NCI-H2107 (cell line): Measurements from ENCODE around the gene TUBB4B.
"Not testable (repeated sequence)": the region's sequence is repeated elsewhere in the genome, so short reads cannot be mapped to it uniquely, and the experiment has no call there.

Source experiments
- DNase-seq: peaks from one replicate; lab custom pipeline; 2025; lab: John Stamatoyannopoulos, UW

TUBB4B gene

DNA sequence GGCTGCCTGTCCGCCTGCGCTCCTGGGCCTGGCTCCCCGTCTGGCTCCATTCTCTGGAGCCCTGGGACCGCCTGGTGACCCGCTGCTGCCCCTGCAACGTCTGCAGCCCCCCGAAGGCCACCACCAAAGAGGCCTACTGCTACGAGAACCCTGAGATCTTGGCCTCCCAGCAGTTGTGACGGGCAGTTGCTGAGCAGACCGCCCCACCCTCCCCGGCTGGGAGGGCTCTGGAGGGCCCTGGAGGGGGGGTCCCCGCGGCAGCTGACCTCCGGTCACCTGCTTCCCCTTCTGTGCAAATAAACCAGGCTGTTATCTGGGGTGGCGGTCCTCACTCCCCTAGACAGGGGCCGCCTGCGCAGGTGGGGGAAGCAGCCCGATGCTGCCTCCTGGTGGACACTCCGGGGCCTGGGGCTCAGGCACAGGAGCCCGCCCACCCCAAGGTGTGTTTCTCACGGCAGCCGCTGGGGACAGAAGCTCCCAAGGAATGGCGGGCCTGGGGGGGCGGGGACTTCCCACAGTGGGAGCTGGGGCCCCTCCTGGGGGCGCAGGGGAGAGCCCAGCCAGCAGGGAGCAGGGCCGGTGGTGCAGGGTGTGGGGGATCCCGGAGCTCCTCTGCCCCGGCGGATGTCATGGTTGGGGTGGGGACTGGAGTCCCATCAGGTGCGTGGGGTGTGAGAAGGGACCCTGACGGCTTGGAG lies 4.7 kb upstream of the TUBB4B start:
- DNase-seq: peak; percentile 95

DNA sequence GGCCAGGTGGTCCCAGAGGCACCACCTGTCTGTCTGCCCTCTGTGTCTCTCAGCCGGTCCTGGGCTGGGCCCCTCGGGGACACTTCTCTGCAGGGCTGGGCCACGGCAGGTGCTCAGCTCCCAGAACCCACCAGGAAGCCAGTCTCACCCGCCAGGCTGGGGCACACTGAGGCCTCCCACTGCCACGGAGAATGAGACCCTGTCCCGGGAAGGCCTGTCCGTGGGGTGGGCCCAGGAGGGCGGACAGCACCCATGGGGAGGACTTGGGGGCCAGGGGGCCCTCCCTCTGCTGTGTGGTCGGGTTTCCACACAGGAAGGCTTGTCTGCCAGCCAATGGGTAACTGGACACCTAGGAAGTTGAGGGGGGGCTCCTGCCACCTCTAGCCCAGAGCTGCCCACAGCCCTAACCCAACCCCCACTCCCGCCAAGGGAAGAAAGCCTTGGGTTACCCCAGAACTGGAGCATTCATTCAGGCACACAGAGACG lies 4.1 kb upstream of the TUBB4B start:
- DNase-seq: peak; percentile 75

DNA sequence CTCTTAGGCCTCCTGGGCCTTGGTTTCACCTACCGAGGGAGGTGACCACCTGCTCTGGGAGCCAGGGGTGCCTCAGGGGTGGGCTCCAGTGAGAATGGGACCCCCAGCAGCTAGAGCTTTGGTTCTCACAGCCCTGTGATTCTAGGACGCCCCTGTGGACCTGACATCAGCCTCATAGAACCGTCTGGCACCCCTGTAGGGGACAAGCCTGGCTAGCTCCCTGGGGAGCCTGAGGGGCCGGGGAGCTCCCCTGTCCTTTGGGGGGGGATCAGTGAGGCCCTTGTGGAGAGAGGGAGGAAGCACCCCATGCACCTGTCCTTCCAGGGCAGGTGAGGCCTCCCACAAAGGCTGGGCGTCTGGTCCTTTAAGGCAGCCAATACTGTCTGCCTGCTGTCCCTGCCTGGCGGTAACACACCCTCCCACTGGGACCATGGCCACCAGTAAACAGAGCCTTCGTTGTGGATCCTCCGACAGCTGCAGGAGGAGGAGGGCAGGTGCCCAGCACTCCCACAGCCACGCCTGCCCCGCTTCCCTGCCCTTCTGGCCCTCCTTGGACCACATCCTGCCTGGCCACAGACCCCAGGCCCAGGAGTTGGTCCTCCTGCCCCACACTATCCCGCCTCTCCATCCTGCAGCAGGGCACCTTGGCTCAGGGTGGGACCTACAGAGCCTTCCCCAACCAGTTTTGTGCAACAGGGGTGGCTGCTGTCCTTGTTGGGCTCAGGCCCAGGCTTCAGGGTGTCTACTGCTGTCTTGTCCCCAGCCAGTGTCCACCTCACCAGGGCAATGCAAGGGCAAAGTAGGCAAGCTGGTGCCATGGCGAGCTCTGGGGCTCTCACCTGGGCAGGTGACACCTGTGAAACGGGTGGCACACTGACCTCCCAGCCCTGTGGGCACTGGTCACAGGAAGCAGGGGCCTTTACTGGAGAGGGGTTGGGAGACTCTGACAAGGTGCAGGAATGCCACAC lies 3.0 kb upstream of the TUBB4B start:
- peak; percentile 79 for DNase-seq

DNA sequence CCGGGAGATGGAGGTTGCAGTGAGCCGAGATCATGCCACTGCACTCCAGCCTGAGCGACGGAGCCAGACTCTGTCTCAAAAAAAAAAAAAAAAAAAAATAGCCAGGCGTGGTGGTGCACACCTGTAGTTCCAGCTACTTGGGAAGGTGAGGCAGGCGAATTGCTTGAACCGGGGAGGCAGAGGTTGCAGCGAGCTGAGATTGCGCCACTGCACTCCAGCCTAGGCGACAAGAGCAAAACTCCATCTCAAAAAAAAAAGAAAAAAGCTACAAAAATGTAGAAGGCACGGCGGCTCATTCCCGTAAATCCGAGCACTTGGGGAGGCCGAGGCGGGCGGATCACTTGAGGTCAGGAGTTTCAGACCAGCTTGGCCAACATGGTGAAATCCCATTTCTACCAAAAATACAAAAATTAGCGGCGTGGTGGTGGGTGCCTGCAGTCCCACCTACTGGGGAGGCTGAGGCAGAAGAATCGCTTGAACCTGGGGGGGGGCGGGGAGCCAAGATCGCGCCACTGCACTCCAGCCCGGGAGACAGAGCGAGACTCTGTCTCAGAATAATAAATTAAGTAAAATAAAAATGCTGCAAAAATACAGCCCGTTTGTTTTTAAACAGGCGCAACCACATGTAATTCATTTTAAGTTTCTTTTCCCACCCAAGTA lies 1.4 kb upstream of the TUBB4B start:
- not testable (repeated sequence) for DNase-seq

DNA sequence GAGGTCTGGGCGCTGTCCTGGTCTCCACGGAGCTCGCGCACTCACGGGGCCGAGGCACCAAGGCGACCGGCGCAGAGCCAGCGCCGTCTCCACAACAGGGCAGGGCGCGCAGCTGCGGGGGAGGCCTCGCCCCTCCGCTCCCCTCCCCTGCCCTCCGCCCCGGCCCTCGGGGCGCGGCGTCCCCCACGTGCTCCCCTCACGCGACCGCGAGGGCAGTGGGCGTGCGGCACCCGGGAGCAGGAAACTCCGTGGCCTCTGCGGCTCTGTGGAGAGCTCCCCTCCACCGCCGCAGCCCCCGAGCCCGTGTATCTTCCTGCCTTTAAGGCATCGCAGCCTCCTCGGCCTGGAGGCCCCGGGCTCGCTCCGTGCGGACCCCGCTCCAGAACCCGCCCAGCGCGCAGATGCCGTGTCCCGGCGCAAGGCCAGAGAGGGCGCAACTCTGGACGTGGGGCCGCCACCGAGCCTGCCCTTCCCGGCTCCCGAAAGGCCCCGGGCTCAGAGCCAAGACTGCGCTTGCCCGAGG lies 708 bp upstream of the TUBB4B start:
- DNase-seq: peak; percentile 80

DNA sequence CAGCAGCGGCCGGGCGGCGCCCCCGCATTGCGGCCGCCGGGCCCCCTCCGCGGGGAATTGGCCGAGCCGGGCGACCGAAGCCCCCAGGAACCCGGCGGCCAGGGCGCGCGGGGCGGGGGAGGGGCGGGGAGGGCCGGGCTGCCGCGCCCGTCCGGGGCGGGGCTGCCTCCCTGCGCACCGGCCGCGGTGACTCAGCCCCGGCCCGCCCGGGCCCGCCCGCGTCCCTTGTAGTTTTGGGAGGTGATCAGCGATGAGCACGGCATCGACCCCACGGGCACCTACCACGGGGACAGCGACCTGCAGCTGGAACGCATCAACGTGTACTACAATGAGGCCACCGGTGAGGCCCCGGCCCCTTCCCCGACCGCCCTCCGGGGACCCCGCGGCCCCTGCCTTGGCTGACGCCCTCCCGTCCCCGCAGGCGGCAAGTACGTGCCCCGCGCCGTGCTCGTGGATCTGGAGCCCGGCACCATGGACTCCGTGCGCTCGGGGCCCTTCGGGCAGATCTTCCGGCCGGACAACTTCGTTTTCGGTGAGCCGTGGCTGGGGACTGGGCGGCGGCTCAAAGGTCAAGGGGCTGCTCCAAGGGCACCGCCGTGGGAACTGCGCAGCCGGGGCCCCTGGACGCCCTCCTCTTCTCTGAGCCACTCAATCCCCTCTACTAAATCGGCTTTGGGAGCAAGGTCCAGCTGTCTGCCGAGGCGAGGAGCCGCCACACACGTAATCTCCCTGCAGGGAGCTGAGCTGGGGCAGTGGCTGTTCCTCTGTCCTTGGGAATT lies 592 bp downstream of the TUBB4B start:
- DNase-seq: no peak

DNA sequence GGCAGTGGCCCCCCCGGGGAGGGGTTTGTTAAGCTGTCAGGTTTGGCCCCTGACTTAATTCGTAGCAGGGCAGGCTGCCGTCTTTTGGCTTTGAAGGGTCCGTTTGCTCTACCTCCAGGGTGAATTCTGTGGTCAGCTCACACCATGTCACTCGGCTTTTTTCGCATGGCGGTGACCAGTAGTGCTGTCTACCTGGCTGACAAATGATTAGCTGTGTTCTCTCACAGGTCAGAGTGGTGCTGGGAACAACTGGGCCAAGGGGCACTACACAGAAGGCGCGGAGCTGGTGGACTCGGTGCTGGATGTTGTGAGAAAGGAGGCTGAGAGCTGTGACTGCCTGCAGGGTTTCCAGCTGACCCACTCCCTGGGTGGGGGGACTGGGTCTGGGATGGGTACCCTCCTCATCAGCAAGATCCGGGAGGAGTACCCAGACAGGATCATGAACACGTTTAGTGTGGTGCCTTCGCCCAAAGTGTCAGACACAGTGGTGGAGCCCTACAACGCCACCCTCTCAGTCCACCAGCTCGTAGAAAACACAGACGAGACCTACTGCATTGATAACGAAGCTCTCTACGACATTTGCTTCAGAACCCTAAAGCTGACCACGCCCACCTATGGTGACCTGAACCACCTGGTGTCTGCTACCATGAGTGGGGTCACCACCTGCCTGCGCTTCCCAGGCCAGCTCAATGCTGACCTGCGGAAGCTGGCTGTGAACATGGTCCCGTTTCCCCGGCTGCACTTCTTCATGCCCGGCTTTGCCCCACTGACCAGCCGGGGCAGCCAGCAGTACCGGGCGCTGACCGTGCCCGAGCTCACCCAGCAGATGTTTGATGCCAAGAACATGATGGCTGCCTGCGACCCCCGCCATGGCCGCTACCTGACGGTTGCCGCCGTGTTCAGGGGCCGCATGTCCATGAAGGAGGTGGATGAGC lies 1.4 kb downstream of the TUBB4B start:
- DNase-seq: no peak

DNA sequence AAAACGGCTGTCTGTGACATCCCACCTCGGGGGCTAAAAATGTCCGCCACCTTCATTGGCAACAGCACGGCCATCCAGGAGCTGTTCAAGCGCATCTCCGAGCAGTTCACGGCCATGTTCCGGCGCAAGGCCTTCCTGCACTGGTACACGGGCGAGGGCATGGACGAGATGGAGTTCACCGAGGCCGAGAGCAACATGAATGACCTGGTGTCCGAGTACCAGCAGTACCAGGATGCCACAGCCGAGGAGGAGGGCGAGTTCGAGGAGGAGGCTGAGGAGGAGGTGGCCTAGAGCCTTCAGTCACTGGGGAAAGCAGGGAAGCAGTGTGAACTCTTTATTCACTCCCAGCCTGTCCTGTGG lies 2.2 kb downstream of the TUBB4B start:
- DNase-seq: not testable (repeated sequence)

DNA sequence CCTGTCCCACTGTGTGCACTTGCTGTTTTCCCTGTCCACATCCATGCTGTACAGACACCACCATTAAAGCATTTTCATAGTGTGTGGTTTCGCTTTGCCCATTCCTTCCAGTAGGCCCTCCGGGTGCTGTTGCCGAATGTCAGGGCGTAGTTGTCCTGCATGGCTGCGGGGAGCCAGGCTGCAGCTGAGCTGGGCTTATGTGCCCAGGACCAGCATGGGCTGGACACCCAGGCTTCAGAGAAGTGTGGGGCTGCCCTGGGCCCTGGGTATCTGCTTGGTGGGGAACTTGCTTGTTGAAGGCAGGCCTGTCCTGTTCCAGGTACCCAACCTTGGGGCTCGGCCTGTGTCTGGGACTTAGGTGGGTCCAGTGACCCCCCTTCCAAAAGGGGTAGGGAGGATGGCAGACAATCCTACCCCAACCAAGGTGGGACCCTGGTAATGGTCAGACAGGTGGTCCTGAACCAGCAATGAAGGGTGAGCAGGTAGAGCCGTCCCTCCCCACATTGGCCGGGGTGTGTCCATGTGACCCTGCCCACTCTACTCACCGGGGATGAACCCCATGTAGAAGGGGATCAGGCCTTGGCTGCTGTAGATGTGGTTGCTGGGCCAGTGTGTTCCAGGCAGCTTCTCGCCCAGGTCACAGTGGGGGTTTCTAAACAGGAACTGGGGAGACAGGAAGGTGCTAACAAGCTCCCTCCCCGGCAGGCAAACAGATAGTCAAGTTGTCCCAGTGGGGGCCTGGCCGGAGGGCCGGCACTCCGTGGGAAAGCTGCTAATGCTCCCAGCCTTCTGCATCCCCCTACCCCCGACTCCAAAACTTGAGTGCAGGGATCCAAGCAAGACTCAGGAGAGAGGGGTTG lies 2.8 kb downstream of the TUBB4B start:
- no peak for DNase-seq

DNA sequence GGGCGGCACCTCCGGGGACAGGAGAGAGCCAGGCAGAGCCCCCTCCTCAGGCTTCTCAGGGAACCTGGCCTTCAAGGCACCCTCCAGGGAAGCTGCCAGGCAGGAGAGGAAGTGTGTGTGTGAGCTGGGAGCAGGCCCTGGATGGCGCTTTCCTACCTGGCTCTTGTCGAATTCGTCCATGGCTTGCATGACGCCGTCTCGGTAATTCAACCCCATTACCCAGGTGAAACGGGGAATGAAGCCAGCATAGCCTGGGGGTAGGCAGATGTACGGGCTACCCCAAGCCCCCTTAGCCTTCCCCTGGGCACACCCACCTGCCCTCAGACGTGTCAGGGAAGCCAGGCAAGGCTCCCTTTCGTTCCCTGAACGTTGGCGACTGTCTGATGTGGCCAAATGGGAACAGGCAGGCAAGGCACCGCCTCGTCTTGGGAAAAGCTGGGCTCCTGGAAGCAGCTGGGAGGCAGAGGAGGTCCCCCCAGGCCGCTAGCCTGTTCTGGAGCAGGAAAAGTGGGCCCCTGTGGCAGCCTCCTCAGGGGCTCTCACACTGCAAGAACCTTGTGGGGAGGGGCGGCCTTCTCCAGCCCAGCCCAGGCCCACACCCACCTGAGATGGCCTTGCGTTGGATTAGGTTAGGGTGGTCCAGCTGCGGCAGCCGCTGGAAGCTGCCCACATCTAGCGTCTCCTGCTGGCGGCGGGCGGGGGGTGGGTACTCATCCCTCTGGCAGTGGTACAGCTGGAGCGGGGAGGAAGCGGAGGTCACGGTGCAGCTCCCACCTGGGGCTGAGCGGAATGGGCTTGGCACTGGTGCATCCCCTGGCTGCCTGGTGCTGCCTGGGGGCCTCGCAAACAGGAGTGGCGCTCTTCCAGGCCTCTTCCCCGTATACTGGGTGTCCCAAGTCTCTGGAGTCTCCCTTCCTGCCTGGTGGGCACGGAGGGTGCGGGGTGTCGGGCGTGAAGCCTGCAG lies 3.7 kb downstream of the TUBB4B start:
- peak; percentile 46 for DNase-seq

DNA sequence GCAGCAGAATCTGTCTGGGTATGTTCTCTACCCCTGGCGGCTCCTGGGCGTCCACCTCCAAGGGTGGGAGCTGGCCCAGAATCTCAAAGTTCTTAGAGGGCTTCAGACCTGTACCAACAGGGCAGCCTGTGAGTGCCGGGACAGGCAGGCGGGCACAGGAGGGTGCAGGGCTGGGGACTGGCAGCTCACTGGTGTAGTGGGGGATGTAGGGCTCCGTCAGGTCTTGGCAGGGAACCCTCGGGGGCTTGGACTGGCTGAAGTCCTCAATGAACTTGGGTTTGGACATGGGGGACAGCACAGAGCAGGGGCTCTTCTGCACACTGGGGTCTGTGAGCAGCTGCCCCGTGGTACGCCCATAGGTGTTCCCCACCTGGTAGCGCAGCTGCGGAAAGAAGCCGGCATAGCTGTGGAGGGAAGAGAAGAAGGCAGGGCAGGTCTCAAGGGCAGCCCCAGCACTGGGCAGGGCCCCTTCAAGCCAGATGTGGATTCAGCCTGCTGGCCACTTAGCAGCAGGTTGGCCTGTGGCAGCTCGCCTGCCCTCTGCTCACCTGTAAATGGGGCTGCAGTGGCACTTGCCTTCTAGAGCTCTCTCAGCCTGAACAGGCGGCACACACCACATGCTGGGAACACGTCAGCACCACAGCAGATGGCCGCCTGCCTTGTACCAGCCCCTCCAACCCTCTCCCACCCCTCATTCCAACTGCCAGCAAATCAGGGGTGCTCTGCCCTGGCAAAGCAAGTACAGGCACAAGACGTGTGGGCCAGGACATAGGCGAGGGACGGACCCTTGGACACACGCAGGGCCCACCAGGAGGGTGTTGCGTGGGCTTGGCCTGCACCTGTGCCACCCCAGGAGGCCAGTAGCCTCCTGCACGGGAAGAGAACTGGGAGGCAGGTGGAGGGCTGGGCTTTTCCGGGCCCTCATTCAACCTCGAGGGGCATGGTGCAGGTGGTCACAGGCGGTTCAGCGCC lies 4.6 kb downstream of the TUBB4B start:
- no peak for DNase-seq

DNA sequence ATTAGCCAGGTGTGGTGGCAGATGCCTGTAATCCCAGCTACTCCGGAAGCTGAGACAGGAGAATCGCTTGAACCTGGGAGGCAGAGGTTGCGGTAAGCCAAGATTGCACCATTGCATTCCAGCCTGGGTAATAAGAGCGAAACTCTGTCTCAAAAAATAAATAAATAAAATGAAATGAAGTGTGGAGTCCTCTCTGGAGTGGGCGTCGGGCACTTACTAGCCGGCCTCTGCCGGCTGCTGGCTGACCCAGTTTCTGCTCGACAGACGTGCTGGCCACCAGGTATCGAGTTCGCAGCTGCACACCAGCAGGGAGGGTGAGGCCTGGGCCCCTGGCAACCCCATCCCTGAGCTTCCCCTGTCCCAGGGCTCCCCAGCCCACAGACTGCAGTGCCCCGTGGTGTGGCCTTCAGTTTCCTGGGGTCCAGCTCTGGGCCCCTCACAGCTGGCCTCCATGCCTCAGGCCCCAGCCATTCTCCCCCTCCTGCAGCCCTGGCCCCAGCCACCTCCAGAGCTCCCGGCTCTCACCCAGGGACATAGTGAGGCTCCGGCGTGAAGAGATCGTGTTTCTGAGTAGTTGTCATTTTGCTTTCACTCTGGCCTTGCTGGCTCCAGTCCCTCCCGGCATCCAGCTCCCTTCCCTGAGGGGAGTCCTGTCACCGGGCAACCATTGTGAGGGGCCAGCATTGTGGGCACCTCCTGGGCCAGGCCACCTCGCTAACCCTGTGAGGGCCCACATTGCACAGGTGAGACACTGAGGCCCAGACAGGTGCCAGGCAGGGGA lies 6.2 kb downstream of the TUBB4B start:
- DNase-seq: peak; percentile 68

DNA sequence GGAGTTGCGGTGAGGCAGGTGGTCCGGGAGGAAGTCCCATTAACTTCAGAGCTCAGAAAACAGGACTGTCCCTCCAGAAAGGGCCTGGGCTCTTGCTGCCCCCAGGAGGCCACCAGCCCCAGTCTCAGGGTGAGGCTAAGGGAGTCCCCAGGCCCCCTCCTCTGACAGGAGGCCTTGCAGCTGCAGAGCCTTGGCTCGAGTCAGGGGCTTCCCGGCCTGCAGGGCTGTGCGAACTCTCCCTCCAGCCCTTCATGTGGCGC lies 6.8 kb downstream of the TUBB4B start:
- no peak for DNase-seq

DNA sequence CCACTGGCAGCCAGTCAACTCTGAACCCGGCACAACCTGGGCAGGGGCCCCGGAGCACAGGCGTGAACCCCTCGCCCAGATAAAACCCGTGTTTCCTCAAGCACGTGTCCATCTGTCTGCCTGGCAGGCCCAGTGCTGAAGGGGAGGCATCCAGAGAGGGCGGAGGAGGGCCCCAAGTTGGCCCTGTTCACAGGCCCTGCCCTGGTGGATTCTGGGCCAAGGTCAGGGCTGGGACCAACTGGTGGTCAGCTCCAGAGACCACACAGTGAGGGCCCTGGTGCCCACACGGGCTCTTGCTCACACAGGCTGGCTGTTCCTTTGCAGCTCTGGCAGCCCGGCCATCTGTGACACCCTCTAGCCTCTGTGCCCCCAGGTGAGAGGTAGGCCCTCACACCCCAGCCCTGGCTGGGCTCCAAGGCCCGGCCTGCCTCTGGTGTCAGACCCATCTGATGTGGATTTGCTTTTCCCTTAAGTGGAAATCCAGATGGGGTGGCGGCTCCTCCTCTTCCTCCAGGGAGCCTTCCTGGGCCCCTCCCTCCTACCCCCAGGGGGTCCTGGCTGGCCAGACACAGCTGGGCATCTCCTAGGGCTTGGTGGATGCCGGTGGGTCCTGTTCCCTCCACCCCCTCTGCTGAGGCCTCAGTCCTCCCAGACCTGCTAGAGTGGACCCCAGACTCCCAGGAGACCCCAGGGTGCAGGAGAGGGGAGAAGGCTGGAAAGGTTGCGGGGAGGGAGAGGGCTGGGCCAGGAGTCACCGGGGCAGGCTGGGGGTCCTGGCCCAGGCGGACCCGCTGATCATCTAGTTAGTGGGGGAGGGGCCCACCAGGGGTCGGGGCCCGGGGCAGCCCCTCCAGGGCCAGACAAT lies 9.5 kb downstream of the TUBB4B start:
- DNase-seq: no peak

DNA sequence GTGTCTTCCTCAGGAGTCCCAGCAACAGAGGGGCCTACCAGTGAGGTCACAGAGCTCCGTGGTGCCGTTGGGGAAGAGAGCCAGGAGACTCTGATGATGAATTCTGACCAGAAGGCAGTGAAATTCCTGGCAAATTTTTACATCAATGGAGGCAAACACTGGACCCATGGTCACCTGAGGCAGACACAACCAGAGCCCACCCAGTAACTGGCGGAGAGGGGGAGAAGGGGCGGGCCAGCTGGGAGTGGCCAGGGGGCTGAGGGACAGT lies 10.0 kb downstream of the TUBB4B start, which contains the start of gene STPG3:
Gene STPG3 (plus strand): TSS at position 93 of the 268 bp plus-strand sequence. CDS start 1 bp downstream, at position 94.
- no peak for DNase-seq
